GM18873 (cell line): ENCODE measurements around the gene CST6.

Experiments
- ATAC-seq: cut with Tn5 transposase; IDR thresholded peaks from one replicate; pipeline ENCODE4 v1.9.1; 2021; ENCODE audit warnings: mild to moderate bottlenecking, moderate library complexity, moderate number of reproducible peaks; ENCODE audit not compliant: unreplicated experiment, low FRiP score

CST6 gene

DNA sequence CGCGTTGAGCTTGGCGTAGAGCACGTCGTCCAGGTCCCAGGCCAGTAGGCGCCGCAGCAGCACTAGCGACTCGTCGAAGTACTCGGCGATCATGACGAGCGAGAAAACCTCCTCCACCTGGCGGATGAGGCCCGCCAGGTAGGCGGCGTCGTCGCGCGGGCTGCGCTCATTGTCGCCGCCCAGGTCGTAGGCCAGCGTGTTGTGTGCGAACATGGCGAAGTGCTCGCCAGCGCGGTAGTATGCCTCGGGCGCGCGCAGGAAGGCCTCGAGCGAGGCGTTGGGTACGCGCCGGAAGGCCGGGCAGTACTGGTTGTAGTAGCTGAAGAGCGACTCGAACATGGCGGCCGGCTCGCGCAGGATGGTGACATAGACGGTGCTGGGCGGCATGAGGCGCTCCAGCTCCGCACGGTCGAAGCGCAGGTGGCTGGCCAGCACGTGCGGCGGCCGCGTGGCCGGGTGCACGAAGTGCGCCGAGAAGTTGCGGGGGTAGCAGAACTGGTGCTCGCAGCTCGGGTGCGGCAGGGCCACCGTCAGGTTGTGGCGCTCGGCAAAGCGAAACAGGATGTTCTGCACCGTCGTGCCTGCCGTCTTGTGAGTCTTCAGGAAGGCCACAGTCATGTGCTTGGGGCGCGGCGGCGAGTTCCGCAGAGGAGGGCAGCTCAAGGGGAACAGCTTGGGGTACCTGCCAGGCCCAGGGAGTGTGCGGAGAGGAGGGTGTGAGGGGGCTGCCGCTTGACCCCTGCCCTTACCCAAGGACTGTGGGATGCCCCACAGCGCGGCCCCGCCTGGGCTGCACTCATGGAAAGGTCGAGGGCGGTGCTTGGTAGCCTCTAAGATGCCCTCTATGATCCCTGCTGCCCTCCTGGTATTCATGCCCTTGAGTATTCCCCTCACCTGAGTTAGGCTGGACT, 31.4 kb downstream of the CST6 start:
- ATAC-seq, result no peak

DNA sequence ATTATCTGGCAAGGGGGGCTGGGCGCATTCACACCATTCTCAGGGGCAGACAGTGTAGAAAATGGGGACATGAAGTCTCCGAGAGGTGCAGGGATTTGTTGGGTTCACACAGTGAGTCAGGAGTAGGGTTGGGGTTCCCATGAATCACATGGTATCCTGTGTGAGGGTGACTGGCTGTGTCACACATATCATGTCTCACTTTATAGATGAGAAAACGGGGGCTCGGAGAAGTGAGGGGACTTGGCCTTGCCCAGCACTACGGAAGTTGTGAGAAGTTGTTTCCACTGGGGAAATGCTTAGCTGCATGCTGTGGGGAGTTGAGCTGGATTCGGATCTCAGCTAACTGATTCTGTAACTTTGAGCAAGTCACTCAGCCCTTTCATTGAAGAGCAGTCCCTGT, 32.9 kb downstream of the CST6 start:
- ATAC-seq, result no peak

DNA sequence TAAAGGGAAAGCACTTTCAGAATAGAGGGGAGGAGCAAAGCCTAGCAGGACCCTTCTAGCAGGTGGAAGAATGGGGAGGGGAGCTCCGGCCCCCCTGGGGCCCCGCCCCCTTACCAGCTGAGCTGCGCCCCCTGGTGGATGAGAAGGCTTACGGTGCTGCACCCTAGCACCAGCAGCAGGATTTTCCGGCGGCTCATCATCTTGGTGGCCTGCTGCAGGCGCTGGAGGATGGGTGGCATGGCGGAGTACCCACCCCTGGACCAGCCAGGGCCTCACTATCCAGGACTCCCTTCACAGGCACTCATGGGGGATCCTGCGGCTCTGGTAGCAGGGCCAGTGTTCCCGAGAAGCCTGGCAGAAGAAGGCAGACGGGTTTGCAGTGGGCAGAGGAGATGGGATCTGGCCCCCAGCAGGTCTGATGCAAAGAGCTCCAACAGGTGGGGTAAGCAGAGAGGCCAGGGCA, 33.4 kb downstream of the CST6 start:
- no peak for ATAC-seq

DNA sequence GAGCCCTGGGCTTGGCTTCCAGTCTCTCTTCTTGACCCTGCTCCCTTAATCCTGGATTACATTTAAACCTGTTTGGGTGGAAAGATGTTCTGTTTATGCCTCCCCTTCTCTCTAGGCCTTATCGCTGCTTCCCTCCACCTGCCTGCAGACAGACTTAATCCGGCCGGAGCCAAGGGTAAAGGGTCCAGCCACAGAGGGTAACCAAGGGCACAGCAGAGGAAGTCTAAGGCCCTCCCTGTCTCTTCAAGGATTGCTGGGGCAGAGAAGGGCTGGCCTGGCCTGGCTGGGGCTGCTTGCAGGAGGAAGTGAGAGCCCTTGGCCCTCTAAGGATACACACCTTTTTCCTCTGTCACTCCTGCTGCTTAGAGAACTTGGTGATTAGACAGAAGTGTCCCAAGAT, 35.1 kb downstream of the CST6 start:
- ATAC-seq, result no peak

DNA sequence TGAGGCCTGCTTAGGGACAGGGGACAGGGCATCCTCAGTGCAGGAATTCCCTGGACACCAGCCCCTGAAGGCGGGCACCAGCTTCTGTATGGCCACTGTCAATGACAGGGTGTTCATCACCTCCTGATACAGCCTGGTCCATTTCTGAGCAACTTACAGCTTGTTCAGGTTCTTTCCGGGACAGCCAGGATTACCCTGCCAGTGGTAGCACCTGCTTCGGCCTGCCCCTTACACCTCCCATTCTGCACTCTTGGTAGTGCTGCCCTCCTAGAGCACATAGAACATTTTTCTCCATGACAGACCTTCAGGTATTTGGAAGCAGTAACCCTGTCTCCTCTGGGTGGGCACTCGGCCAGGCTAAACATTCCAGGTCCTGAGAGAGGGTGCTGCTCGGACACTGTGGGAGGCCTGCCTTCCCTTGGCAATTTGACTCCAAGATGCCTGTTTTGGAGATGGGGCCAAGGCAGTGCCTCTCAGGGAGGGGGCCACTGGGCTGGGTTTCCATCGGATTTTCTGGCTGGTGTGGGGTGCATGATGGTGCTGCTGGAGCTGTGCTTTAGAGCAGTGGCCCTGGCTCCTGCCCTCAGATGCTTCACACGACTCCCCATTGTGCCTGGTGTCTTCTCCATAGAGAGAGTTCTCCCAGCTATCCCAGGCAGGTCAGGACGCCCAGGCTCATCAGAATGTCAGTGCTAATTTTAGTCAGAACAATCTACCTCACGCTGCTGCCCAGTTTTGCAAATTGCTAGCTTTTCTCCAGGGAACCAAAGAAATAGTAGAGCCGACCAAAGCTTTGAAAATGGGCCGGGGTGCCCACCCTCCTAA, 35.9 kb downstream of the CST6 start:
- ATAC-seq, result no peak

DNA sequence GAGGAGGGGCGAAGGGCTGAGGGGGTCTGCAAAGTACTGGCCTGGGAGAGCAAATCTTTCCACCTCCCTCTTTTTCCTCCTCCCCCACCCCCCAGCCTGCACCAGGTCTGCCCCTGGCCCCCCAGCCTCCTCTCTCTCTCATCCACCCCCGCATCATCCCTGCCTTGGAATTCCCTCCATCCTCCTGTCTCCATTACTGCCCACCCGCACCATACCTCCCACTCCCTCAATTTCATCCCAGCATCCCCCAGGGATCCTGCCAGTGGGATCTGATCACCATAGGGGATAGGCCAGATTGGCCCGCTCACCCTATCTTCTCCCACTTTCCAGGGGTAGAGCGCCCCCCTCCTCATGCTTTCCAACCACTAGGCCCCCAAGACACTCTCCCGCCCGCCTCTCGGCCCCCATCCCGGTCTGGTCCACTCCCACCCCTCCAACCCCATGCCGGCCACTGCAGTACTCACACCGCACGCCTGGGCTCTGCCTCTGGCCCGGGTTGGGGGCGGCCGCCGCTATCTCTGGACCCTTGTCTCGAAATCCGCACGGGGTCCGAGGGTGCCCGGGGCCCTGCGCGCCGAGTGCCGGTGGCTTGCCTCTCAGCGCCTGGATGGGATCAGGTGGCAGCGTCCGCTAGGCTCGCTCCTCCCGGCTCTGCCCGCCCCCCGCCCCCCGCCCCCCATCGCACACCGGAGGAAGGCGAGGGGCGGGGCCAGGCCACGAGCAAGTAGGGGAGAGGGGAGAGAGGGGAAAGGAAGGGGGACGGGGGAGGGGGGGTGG, 36.9 kb downstream of the CST6 start, which contains the start of gene GAL3ST3:
Gene GAL3ST3, minus strand, starts transcription at position 615 of the 777 bp plus-strand sequence. CDS start 3,746 bp downstream, outside the sequence.
- ATAC-seq, result no peak

DNA sequence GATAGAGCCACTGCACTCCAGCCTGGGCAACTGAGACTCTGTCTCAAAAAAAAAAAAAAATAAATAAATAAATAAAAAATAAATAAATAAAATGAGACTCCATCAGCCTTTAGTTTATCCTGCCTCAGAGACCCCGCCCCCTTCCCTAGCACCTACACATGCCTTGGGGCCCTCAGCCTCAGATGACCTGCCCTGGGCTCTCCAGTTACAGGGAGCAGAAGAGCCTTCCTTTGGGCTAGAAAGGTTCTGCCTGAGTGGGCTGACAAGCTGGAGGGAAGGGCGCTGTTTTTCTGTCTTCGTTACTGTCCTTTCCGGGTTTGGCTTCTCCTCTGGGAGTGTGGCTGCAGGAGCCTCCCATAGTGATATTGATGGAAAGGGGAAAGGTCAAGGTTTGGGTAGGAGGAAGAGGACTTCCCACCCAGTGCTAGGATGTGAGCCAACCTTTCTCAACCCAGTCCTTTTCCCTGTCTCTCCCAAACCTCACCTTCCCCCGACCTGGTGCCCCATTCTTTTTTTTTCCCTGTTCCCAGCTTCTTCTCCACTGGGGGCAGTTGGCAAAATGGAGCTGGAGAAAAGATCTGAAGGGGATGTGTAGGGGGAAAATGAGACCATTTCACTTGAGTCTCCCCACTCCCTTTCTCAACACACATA, 38.9 kb downstream of the CST6 start:
- no peak for ATAC-seq

DNA sequence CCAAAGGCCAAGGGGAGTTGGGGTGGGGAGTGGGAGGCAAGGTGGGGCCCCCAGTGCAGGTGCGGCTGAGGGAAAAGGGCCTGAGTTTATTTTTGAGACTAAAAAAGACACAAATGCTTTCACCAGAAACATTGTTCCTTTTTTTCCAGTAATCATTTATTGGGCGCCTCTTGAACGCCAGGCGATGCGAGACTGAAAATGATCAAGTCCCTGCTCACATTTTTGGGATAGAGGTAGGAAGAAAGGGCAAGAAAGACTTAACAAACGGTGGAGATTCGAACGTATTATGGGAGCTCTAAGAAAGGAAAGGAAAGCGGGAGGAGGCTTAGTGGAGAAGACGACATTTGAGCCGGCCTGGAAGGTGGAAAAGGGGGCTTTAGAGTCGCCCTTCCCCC, 39.6 kb downstream of the CST6 start:
- no peak for ATAC-seq

DNA sequence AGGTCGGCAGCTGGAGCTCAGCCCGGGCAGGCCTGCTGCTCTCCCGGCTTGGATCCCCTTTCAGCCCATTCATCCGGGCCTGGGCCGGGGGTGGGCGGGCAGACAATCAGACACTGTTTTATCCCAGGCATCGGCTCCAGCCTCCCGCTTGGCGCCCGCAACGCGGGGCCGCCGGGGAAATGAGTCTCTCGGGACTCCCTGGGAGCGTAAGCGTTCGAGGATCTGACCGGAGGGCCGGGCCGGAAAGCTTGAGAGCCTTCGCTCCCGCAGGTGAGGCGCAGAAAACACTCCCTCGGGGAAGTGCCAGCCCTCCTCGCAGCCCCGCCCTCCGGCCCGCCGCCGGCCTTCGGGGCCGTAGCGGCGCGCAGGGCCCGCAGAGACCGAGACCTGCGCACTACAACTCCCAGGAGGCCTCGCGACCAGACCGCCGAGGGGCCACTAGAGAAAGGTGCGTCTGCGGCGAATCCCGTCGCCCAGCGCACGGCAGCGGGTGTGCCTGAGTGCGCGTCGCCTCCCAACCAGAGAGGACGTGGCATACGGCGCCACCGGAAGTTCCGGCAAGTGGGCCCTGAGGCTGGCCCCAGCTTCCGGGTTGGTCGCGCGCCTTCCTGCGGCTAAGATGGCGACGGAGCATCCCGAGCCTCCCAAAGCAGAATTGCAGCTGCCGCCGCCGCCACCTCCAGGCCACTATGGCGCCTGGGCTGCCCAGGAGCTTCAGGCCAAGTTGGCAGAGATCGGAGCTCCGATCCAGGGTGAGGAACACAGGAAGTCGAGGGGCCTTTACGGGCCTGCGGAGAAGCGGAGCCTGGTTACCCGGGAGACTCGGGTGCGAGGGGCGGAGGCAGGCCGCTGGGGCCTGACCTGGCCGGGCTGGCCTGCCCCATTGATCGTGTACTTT, 40.2 kb downstream of the CST6 start, which contains the start of gene SF3B2:
Gene SF3B2, plus strand, starts transcription at position 599 of the 898 bp plus-strand sequence. Its CDS starts 21 bp downstream, at position 620.
- peak; percentile 85 for ATAC-seq

DNA sequence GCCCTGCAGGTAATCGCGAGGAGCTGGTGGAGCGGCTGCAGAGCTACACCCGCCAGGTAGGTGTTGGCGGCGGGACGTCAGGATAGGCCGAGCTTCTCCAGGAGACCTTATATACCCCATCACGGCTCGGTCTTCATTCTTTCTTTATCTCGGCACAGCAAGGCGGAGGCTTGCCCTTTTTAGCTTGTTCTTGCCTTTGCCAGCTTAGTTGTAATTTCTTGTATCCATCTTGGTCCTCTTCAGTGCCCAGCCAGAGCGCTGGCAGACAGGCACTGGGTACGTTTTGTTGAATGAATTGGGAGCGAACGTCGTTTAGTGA, 40.8 kb downstream of the CST6 start:
- no peak for ATAC-seq

DNA sequence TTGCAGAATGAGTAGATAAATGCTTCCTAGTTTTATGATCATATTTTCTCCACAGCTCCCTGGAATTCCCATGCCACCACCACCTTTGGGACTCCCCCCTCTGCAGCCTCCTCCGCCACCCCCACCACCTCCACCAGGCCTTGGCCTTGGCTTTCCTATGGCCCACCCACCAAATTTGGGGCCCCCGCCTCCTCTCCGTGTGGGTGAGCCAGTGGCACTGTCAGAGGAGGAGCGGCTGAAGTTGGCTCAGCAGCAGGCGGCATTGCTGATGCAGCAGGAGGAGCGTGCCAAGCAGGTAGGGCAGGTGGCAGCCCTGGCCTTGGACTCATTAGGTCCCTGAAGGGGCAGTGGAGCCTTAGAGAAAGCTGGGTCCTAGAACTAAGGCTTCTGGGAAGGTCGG, 43.2 kb downstream of the CST6 start:
- ATAC-seq, result no peak

DNA sequence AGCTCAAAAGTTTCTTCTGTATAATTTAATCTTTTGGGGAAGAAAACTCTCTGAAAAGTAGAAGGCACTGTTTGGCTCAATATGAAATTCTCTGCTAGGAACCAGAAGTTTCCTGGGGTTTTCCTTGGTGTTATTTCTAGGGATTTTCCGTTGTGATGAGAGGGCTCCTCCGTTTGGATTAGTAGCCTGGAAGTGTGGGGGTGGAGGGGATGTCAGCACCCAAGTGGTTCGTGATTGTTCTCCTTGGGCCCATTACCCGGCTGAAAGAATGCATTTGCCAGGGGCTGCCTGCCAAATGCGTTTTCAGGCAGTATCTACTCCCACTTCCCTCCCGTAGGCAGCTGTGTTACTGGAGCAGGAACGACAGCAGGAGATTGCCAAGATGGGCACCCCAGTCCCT, 44.7 kb downstream of the CST6 start:
- ATAC-seq, result no peak

DNA sequence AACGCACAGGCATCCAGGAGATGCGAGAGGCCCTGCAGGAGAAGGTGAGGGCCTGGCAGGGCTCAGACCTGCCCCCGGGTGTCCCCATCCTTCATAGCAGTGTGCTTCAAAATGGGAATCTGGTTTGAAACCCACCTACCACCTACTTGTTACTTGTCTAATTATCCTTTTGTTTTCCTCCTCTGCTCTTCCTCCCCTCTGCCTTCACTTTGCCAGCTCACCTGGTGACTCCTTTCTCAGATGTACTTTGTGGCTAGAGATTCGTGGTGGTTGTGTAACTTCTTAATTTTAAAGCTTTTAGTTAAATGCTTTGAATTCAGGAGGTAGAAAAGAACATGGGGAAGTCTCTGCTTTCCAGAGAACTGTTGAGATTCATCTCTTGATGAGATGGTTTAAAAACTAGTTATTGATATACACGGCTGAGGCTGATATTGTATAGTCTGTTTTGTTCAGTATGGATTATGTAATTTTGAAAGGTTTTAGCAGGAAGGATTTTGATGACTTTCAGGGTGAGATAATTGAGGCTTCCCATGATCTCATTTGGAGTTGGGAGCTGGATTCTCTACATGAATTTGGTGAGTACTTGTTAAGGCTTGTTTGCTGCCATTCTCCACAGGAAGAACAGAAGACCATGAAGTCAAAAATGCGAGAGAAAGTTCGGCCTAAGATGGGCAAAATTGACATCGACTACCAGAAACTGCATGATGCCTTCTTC, 48.3 kb downstream of the CST6 start:
- no peak for ATAC-seq

DNA sequence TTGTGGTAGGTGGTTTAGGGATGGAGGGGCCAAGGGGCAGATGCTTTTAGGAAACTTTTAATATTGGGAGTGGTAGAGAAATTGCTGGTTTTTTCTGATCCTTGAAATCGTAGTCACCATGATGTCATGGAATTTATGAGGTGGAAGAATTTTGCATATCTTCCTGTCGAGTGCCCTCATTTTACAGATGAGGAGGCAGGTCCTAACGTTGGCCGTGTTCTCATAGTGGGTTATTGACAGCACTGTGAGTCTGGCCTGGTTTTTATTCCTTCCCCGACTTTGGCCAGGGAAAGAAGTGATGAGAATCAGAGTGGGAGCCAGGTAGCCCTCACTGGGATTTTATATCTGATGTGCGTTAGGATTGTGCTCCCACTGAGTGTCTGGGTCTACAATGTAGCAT, 49.5 kb downstream of the CST6 start:
- ATAC-seq, result no peak

DNA sequence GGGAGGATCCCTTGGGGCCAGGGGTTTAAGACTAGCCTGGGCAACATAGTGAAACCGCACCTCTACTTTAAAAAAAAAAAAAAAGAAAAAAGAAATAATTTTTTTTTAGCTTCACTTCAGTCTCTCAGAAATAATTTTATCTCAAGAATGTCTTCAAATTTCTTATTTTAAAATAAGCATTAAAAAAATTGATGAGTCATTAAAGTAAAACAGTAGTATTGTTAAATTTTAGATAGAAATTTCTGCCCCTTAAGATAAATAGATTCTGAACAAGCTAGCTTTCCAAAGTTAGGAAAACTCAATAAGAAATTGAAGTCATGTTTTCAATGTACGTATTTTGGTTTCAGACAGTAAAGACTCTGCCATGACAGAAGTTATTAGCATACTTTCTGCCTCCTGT, 50.6 kb downstream of the CST6 start:
- ATAC-seq, result no peak
